ENCODE data around the gene SCARB1. TPM values are rescaled to one million over a fixed set of nuclear protein-coding genes. Genes with fewer than 3 reads are reported as not detected.
A peak's percentile ranks its signal among the peaks of the same experiment; 100 is the strongest.
"Not testable (repeated sequence)": the region's sequence is repeated elsewhere in the genome, so short reads cannot be mapped to it uniquely, and the experiment has no call there.

SCARB1 gene
- total RNA-seq, 1 experiment from 2014 or later = 68.3 TPM

DNA sequence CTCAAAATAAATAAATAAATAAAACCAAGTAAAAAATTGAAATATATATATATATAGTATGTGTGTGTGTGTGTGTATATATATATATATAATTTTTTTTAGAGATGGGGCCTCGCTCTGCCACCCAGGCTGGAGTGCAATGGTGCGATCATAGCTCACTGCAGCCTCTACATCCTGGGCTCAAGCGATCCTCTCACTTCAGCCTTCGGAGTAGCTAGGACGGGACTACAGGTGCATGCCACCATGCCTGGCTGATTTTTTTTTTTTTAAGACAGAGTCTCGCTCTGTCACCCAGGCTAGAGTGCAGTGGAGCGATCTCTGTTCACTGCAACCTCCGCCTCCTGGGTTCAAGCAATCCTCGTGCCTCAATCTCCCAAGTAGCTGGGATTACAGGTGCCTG lies 24.1 kb upstream of the SCARB1 start:
- H3K36me3 Mint-ChIP-seq; H3K4me3 Mint-ChIP-seq; H3K27me3 Mint-ChIP-seq (ENCODE audit: low read depth); H3K27ac Mint-ChIP-seq; POLR2A ChIA-PET; H3K9me3 Mint-ChIP-seq; ATAC-seq; DNase-seq (ENCODE audit: low spot score): not testable (repeated sequence)
- H3K4me1 Mint-ChIP-seq = peaks cover 25% of the 10 kb centered on the region
- CTCF ChIA-PET = interaction anchor here (4.2 kb wide), 1 partner anchor 19 kb away, joined by 28 read pairs; no protein-coding TSS in a partner anchor

DNA sequence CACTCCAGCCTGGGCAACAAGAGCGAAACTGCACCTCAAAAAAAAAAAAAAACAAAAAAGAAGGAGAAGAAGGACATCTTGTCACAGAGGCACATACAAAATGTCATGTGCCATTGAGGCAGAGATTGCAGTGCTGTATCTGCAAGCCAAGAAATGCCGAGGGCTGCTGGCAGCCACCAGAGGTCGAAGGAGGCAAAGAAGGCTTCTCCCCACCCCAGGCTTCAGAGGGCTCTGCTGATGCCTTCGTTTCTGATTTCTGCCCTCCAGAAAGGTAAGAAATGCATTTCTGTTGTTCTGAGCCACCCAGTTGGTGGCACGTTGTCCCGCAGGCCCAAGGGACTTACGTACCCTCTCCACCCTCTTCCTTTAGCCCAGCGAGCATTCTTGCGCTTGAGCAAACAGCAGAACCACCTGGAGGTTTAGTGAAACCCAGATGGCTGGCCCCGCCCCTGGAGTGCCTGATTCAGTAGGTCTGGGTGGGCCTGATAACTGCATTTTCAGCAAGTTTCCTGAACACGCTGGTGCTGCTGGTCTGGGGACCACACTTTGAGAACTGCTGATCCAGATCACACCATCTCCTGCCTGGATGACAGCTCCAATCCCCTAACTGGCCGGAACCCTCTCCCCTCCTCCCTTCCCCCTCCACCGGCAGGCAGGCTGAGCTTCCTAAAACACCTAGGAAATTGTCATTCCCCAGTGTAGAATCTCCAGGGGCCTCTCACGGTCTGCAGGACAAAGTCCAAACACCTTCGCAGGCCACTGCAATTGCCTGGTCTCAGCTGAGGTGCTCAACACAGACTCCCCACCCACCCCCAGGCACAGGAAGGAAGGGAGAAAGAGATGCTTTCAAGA lies 21.1 kb upstream of the SCARB1 start:
- TF ChIP-seq NR3C1 (CRISPR knock-in tag; conservative IDR thresholded peaks at IDR 0.05; ENCODE audit: low read depth) = no peak
- TF ChIP-seq EMX1 (CRISPR knock-in tag; IDR thresholded peaks at IDR 0.05) = no peak
- TF ChIP-seq, protein P1, sequence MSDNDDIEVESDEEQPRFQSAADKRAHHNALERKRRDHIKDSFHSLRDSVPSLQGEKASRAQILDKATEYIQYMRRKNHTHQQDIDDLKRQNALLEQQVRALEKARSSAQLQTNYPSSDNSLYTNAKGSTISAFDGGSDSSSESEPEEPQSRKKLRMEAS (CRISPR knock-in tag; IDR thresholded peaks at IDR 0.05) = no peak
- no peak for TF ChIP-seq TCF7 (CRISPR knock-in tag; IDR thresholded peaks at IDR 0.05; ENCODE audit: low read depth)
- no peak for TF ChIP-seq FOXK1 (CRISPR knock-in tag; IDR thresholded peaks at IDR 0.05)
- no peak for TF ChIP-seq OVOL2 (CRISPR knock-in tag; IDR thresholded peaks at IDR 0.05; ENCODE audit: borderline replicate concordance)
- TF ChIP-seq PRRX2 (CRISPR knock-in tag; IDR thresholded peaks at IDR 0.05) = no peak
- TF ChIP-seq ZNF121 (CRISPR knock-in tag; IDR thresholded peaks at IDR 0.05) = no peak
- H3K27ac Mint-ChIP-seq = peak overlapping the region; percentile 29; the same call in 1 of the 2 replicates
- ChIA-PET POLR2A (no interaction called here), CTCF (interaction anchor here (0.6 to 4.2 kb wide), 3 partner anchors 17 to 107 kb away, joined by 3 to 28 read pairs (median 3); no protein-coding TSS in a partner anchor)
- H3K36me3 Mint-ChIP-seq = no peaks in the 10 kb centered on the region
- H3K4me3 Mint-ChIP-seq = no peak overlapping the region; the same call in 1 of the 2 replicates
- DNase-seq (ENCODE audit: low spot score) (peak; percentile 56), ATAC-seq (peak; percentile 68)
- no peaks in the 10 kb centered on the region for H3K9me3 Mint-ChIP-seq
- H3K27me3 Mint-ChIP-seq (ENCODE audit: low read depth) = no peaks in the 10 kb centered on the region
- H3K4me1 Mint-ChIP-seq = peaks cover 29% of the 10 kb centered on the region

DNA sequence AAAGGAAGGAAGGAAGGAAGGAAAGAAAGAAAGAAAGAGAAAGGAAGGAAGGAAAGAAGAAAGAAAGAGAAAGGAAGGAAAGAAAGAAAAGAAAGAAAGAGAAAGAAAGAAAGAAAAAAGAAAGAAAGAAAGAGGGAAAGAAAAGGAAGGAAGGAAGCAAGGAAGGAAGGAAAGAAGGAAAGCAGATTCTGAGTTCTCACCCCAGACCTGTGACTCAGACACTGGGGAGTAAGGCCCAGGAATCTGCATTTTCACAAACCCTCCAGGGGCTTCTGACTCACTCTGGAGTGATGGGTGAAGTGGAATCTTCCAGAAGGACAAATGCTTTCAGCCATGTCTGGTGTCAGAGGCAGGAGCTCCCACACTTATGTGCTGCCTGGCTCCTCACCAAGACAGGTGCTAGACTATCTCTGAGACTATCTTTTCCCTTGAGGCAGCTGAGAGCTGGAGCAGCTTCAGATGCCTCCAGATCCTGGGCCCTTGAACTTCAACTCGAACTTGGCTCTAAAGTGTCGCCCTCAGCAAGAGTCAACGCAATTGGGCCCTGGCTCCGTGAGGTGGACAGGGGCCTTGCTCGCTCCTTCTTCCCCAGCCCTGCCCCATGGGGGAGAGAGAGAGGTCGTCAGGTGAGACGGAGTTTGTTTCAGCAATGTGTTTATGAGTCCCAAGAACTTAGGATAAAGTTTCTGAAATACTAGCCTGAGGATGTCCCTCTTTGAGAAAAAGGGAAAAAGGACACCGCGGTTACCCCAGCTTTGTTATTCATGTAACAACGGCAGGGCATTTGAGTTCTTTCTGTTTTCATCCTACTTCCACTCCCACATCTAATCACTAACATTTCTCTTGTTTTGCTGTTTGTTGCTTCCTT lies 19.8 kb upstream of the SCARB1 start:
- DNase-seq (ENCODE audit: low spot score) = no peak
- Mint-ChIP-seq H3K9me3 (no peaks in the 10 kb centered on the region), H3K4me1 (peaks cover 29% of the 10 kb centered on the region), H3K36me3 (no peaks in the 10 kb centered on the region), H3K4me3 (peak overlapping the region; percentile 28), H3K27me3 (ENCODE audit: low read depth) (no peaks in the 10 kb centered on the region), H3K27ac (peak overlapping the region; percentile 38; the same call in 1 of the 2 replicates)
- no peak; the same call in 1 of the 2 replicates for ATAC-seq
- TF ChIP-seq, protein P2, sequence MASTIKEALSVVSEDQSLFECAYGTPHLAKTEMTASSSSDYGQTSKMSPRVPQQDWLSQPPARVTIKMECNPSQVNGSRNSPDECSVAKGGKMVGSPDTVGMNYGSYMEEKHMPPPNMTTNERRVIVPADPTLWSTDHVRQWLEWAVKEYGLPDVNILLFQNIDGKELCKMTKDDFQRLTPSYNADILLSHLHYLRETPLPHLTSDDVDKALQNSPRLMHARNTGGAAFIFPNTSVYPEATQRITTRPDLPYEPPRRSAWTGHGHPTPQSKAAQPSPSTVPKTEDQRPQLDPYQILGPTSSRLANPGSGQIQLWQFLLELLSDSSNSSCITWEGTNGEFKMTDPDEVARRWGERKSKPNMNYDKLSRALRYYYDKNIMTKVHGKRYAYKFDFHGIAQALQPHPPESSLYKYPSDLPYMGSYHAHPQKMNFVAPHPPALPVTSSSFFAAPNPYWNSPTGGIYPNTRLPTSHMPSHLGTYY (CRISPR knock-in tag; IDR thresholded peaks at IDR 0.05) = no peak
- TF ChIP-seq, protein P3, sequence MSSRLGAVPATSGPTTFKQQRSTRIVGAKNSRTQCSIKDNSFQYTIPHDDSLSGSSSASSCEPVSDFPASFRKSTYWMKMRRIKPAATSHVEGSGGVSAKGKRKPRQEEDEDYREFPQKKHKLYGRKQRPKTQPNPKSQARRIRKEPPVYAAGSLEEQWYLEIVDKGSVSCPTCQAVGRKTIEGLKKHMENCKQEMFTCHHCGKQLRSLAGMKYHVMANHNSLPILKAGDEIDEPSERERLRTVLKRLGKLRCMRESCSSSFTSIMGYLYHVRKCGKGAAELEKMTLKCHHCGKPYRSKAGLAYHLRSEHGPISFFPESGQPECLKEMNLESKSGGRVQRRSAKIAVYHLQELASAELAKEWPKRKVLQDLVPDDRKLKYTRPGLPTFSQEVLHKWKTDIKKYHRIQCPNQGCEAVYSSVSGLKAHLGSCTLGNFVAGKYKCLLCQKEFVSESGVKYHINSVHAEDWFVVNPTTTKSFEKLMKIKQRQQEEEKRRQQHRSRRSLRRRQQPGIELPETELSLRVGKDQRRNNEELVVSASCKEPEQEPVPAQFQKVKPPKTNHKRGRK (CRISPR knock-in tag; IDR thresholded peaks at IDR 0.05; ENCODE audit: borderline replicate concordance) = peak; percentile 95
- TF ChIP-seq JAZF1 (CRISPR knock-in tag; IDR thresholded peaks at IDR 0.05) = no peak
- POLR2A ChIA-PET = no interaction called here
- CTCF ChIA-PET = interaction anchor here (0.6 to 1.0 kb wide), 2 partner anchors 16 to 113 kb away, joined by 3 to 4 read pairs; no protein-coding TSS in a partner anchor

DNA sequence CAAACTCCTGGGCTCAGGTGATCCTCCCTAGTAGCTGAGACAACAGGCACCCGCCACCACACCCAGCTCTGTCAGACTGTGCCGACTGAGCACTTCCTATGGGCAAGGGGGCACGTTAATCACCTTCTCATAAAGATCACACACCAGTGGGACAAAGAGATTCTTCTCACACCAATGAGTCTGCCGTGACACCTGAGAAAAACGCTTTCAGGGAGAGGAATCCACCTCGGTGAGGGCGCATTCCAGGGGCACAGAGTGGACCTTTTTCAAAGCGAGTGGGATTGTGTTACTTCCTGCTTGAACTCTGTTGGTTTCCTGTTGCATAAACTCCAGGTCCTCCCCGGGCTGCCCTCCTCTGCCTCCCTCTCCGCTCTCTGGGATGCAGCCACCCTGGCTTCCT lies 17.5 kb upstream of the SCARB1 start:
- DNase-seq (ENCODE audit: low spot score) = no peak
- Mint-ChIP-seq H3K9me3 (no peaks in the 10 kb centered on the region), H3K4me1 (peaks cover 29% of the 10 kb centered on the region), H3K36me3 (no peaks in the 10 kb centered on the region), H3K27ac (no peak overlapping the region), H3K4me3 (no peak overlapping the region), H3K27me3 (ENCODE audit: low read depth) (no peaks in the 10 kb centered on the region)
- TF ChIP-seq FOXK1 (CRISPR knock-in tag; IDR thresholded peaks at IDR 0.05) = no peak
- no peak for ATAC-seq
- POLR2A ChIA-PET = no interaction called here
- CTCF ChIA-PET = no interaction called here

DNA sequence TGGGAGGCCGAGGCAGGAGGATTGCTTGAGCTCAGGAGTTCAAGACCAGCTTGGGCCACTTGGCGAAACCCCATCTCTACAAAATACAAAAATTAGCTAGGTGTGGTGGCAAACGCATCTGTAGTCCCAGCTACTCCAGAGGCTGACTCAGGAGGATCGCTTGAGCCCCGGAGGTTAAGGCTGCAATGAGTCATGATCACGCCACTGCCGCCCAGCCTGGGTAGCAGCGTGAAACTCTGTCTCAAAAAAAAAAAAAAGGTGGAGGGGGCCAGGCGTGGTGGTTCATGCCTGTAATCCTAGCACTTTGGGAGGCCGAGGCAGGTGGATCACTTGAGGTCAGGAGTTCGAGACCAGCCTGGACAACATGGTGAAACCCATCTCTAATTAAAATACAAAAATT lies 16.7 kb upstream of the SCARB1 start:
- peaks cover 29% of the 10 kb centered on the region for H3K4me1 Mint-ChIP-seq
- not testable (repeated sequence) for H3K36me3 Mint-ChIP-seq; ATAC-seq; H3K27ac Mint-ChIP-seq; DNase-seq (ENCODE audit: low spot score); H3K27me3 Mint-ChIP-seq (ENCODE audit: low read depth); H3K4me3 Mint-ChIP-seq; H3K9me3 Mint-ChIP-seq
- ChIA-PET CTCF (interaction anchor here (1.4 kb wide), 1 partner anchor 26 kb away, joined by 5 read pairs; no protein-coding TSS in a partner anchor), POLR2A (interaction anchor here (0.7 kb wide), 1 partner anchor 34 kb away, joined by 3 read pairs; the partner anchor contains the start of gene UBC)

All from WTC11 (cell line).